ENCODE measurements around the gene PROKR2. TPM values are rescaled to one million over a fixed set of nuclear protein-coding genes. Genes with fewer than 3 reads are reported as not detected.

Gene PROKR2
- total and polyA plus RNA-seq, 7 experiments from 2014 or later, result not detected

DNA sequence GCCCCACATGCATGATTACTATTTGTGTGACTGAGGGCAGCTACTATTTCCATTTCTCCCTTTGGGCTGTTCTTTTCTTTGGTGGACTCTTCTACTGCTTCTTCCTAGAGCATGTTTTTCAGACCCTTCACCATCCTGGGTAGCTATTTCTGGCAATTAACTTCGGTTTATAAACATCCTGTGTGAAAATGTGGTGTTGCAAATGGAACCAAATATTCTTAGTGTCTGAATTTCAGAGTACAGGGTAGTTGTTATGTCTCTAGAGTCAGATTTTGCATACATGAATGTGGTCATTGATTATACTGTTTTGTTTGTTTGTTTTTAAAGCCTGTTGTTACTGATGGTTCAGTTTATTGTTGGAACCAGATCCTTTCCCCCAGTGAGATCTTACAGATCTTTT is 49.7 kb downstream of the PROKR2 start:
- peaks cover 0 to 5% (median 0%) of the 10 kb centered on the region in 7 donors for H3K4me1 Mint-ChIP-seq
- H3K9me3 ChIP-seq (ENCODE audit: control insufficient read depth in 2 of 3, low read length in 3 of 3), result no peaks in the 10 kb centered on the region
- peaks cover 15 to 29% (median 24%) of the 10 kb centered on the region in 5 donors for H3K27me3 Mint-ChIP-seq
- no peak overlapping the region for H3K27ac ChIP-seq (ENCODE audit: low read depth, low read length)
- peaks cover 0 to 32% of the 10 kb centered on the region in 2 donors for H3K4me1 ChIP-seq (ENCODE audit: control insufficient read depth in 2 of 2, insufficient read depth in 2 of 2, low read length in 2 of 2)
- intact Hi-C loops (cut with micrococcal nuclease), result no loop called here
- no peak overlapping the region for H3K4me3 ChIP-seq (ENCODE audit: low read length)
- H3K4me3 Mint-ChIP-seq, result no peak overlapping the region
- no peaks in the 10 kb centered on the region for H3K36me3 ChIP-seq (ENCODE audit: control insufficient read depth in 2 of 3, insufficient read depth in 3 of 3, low read length in 3 of 3)
- no peaks in the 10 kb centered on the region for H3K36me3 Mint-ChIP-seq
- CTCF ChIA-PET, result no interaction called here
- ATAC-seq (peak; percentile 18), DNase-seq (no peak)
- POLR2A ChIA-PET, result no interaction called here
- no peaks in the 10 kb centered on the region for H3K27me3 ChIP-seq (ENCODE audit: control insufficient read depth in 2 of 2, insufficient read depth in 2 of 2, low read length in 2 of 2)
- no peak overlapping the region for H3K27ac Mint-ChIP-seq
- H3K9me3 Mint-ChIP-seq, result peaks cover 0 to 2% (median 0%) of the 10 kb centered on the region in 11 donors

Other genes starting within 250 kb of the PROKR2 start
- gene TMEM230, start 203.9 kb downstream of the PROKR2 start, total RNA-seq, result 10 to 100 TPM; 48.5 to 91.7 (median 75.5) TPM
- 100 to 1,000 TPM; 187 to 192 TPM for gene TMEM230, start 203.9 kb downstream of the PROKR2 start, polyA plus RNA-seq
- gene PCNA, start 197.0 kb downstream of the PROKR2 start, total RNA-seq, result 100 to 1,000 TPM in 1 of 5 experiments, 10 to 100 TPM in 4; 21.6 to 392 (median 39.3) TPM
- gene PCNA, start 197.0 kb downstream of the PROKR2 start, polyA plus RNA-seq, result 10 to 100 TPM; 48.3 to 67.4 TPM
- gene CDS2, start 189.9 kb downstream of the PROKR2 start, total RNA-seq, result 10 to 100 TPM; 48.3 to 58.3 (median 57.8) TPM
- 10 to 100 TPM; 34.9 to 37.8 TPM for gene CDS2, start 189.9 kb downstream of the PROKR2 start, polyA plus RNA-seq